Measurements from ENCODE around the gene PCDHA5. TPM values are rescaled to one million over a fixed set of nuclear protein-coding genes. Genes with fewer than 3 reads are reported as not detected.

PCDHA5 gene
- polyA plus RNA-seq, 1 donor (not counting 4 experiments of a cell fraction or from before 2014, with no cell fraction given): not detected

GRCh38 chr5:140823475-140823874, 2.1 kb downstream of the PCDHA5 start:
- dilution Hi-C loops (cut with MboI; ENCODE audit: extremely low pct_ligation_motif_present, low sequenced_read_pairs): no loop called here
- H3K36me3 ChIP-seq (ENCODE audit: control insufficient read depth in 2 of 2, extremely low read depth in 1 of 2, insufficient read depth in 2 of 2, low read length in 2 of 2): no peaks in the 10 kb centered on the region
- no peak overlapping the region for H3K4me2 ChIP-seq (ENCODE audit: control insufficient read depth, extremely low read depth, insufficient read depth, low read depth, low read length)
- no peaks in the 10 kb centered on the region for H3K79me2 ChIP-seq (ENCODE audit: control insufficient read depth, insufficient read depth, low read length)
- peaks cover 9% of the 10 kb centered on the region for H3K9me3 ChIP-seq (ENCODE audit: control insufficient read depth, low read depth, low read length)
- no peaks in the 10 kb centered on the region for H3K4me1 ChIP-seq (ENCODE audit: control insufficient read depth, extremely low read depth, insufficient read depth, low read length)
- no peaks in the 10 kb centered on the region for H3K9me1 ChIP-seq (ENCODE audit: control insufficient read depth, extremely low read depth, insufficient read depth, low read length)
- DNase-seq (ENCODE audit: low read depth, low spot score): no peak
- H3K4me3 ChIP-seq (ENCODE audit: control insufficient read depth in 2 of 3, extremely low read depth in 1 of 3, insufficient read depth in 2 of 3, low read depth in 1 of 3, low read length in 3 of 3): no peak overlapping the region
- H3K27me3 ChIP-seq (ENCODE audit: control insufficient read depth, extremely low read depth, insufficient read depth, low read length): no peaks in the 10 kb centered on the region
- no peak for FAIRE-seq
- no peaks in the 10 kb centered on the region for H4K20me1 ChIP-seq (ENCODE audit: control insufficient read depth, extremely low read depth, insufficient read depth, low read length)
- no peak for TF ChIP-seq EZH2 (IDR thresholded peaks at IDR 0.05; ENCODE audit: low read length)
- no peak for TF ChIP-seq CTCF (optimal IDR thresholded peaks at IDR 0.05 in 1 of 3, IDR thresholded peaks at IDR 0.05 in 1 of 3, conservative IDR thresholded peaks at IDR 0.05 in 1 of 3; ENCODE audit: extremely low read depth in 1 of 3, insufficient read depth in 2 of 3, low read length in 3 of 3)
- H2AFZ ChIP-seq (ENCODE audit: control insufficient read depth, low read length): no peak overlapping the region
- H3K27ac ChIP-seq (ENCODE audit: control insufficient read depth, insufficient read depth, low read length): no peak overlapping the region
- H3K9ac ChIP-seq (ENCODE audit: control insufficient read depth, extremely low read depth, insufficient read depth, low read length): no peak overlapping the region

GRCh38 chr5:140827704-140828361, 6.4 kb downstream of the PCDHA5 start, which contains the start of gene PCDHA6:
TSS of gene PCDHA6 (plus strand) at chr5:140827960. CDS start at chr5:140828092, 132 bp downstream.
- no peaks in the 10 kb centered on the region for H3K9me1 ChIP-seq (ENCODE audit: control insufficient read depth, extremely low read depth, insufficient read depth, low read length)
- H3K9me3 ChIP-seq (ENCODE audit: control insufficient read depth, low read depth, low read length): peaks cover 11% of the 10 kb centered on the region
- no peak within 1 kb of the TSS for H3K4me3 ChIP-seq (ENCODE audit: control insufficient read depth in 2 of 3, extremely low read depth in 1 of 3, insufficient read depth in 2 of 3, low read depth in 1 of 3, low read length in 3 of 3)
- H2AFZ ChIP-seq (ENCODE audit: control insufficient read depth, low read length): no peak within 1 kb of the TSS
- H4K20me1 ChIP-seq (ENCODE audit: control insufficient read depth, extremely low read depth, insufficient read depth, low read length): no peaks in the 10 kb centered on the region
- no peak within 1 kb of the TSS for H3K27ac ChIP-seq (ENCODE audit: control insufficient read depth, insufficient read depth, low read length)
- TF ChIP-seq EZH2 (IDR thresholded peaks at IDR 0.05; ENCODE audit: low read length): no peak
- TF ChIP-seq CTCF (optimal IDR thresholded peaks at IDR 0.05 in 1 of 3, IDR thresholded peaks at IDR 0.05 in 1 of 3, conservative IDR thresholded peaks at IDR 0.05 in 1 of 3; ENCODE audit: extremely low read depth in 1 of 3, insufficient read depth in 2 of 3, low read length in 3 of 3): no peak
- no peaks in the 10 kb centered on the region for H3K36me3 ChIP-seq (ENCODE audit: control insufficient read depth in 2 of 2, extremely low read depth in 1 of 2, insufficient read depth in 2 of 2, low read length in 2 of 2)
- no peaks in the 10 kb centered on the region for H3K27me3 ChIP-seq (ENCODE audit: control insufficient read depth, extremely low read depth, insufficient read depth, low read length)
- DNase-seq (ENCODE audit: low read depth, low spot score): no peak
- H3K4me1 ChIP-seq (ENCODE audit: control insufficient read depth, extremely low read depth, insufficient read depth, low read length): no peaks in the 10 kb centered on the region
- no peak within 1 kb of the TSS for H3K9ac ChIP-seq (ENCODE audit: control insufficient read depth, extremely low read depth, insufficient read depth, low read length)
- H3K79me2 ChIP-seq (ENCODE audit: control insufficient read depth, insufficient read depth, low read length): no peaks in the 10 kb centered on the region
- dilution Hi-C loops (cut with MboI; ENCODE audit: extremely low pct_ligation_motif_present, low sequenced_read_pairs): no loop called here
- FAIRE-seq: no peak
- no peak within 1 kb of the TSS for H3K4me2 ChIP-seq (ENCODE audit: control insufficient read depth, extremely low read depth, insufficient read depth, low read depth, low read length)

Measured in keratinocyte (primary cell).